Astrocyte (in vitro differentiated cells and primary cell): Measurements from ENCODE around the gene PSMC2. TPM values are rescaled to one million over a fixed set of nuclear protein-coding genes. Genes with fewer than 3 reads are reported as not detected.

Experiments used
- DNase-seq: peaks from one replicate; pipeline ENCODE4 v3.0.0-alpha.2; 2010; ENCODE audit warnings: low read depth
- FAIRE-seq: peaks from 2 replicates; lab custom pipeline; 2011; peaks lifted over from hg19 to GRCh38; lab: Jason Lieb, UNC
- H2AFZ ChIP-seq: 2 replicates; pipeline ENCODE4 v1.6.0; 2012; ENCODE audit warnings: low read depth, low read length, inconsistent platforms
- H3K27ac ChIP-seq: 2 replicates; pipeline ENCODE4 v1.5.1; 2011; ENCODE audit warnings: low read depth, low read length, inconsistent platforms
- H3K27me3 ChIP-seq: 2 replicates; pipeline ENCODE4 v1.6.0; 2011; ENCODE audit warnings: low read length, inconsistent platforms; ENCODE audit not compliant: insufficient read depth
- H3K36me3 ChIP-seq: 2 replicates; pipeline ENCODE4 v1.5.1; 2011; ENCODE audit warnings: low read length, inconsistent platforms; ENCODE audit not compliant: insufficient read depth
- H3K4me1 ChIP-seq: 2 replicates; pipeline ENCODE4 v1.5.1; 2011; ENCODE audit warnings: low read length, inconsistent platforms; ENCODE audit not compliant: insufficient read depth
- H3K4me2 ChIP-seq: 2 replicates; pipeline ENCODE4 v1.6.0; 2012; ENCODE audit warnings: low read length, inconsistent platforms
- H3K4me3 ChIP-seq: 2 replicates; pipeline ENCODE4 v1.5.1; 2011; ENCODE audit warnings: low read depth, mild to moderate bottlenecking, low read length, inconsistent platforms; ENCODE audit not compliant: insufficient read depth
- H3K79me2 ChIP-seq: 2 replicates; pipeline ENCODE4 v1.6.0; 2012; ENCODE audit warnings: mild to moderate bottlenecking, low read length, inconsistent platforms; ENCODE audit not compliant: insufficient read depth
- H3K9ac ChIP-seq: 2 replicates; pipeline ENCODE4 v1.6.0; 2012; ENCODE audit warnings: mild to moderate bottlenecking, low read length, inconsistent platforms
- H3K9me3 ChIP-seq: 2 replicates; pipeline ENCODE4 v1.5.1; 2012; ENCODE audit warnings: low read depth, mild to moderate bottlenecking, low read length, inconsistent platforms; ENCODE audit not compliant: insufficient read depth
- H4K20me1 ChIP-seq: 2 replicates; pipeline ENCODE4 v1.6.0; 2012; ENCODE audit warnings: low read length, inconsistent platforms; ENCODE audit not compliant: insufficient read depth
- H3K27ac Mint-ChIP-seq: one replicate; pipeline ENCODE4 v1.8.0; 2021; ENCODE audit warnings: mild to moderate bottlenecking, mixed read lengths; ENCODE audit not compliant: unreplicated experiment
- H3K27me3 Mint-ChIP-seq: one replicate; pipeline ENCODE4 v1.8.0; 2021; ENCODE audit warnings: low read depth, mixed read lengths; ENCODE audit not compliant: unreplicated experiment
- H3K36me3 Mint-ChIP-seq: one replicate; pipeline ENCODE4 v1.8.0; 2021; ENCODE audit warnings: low read depth, mixed read lengths; ENCODE audit not compliant: unreplicated experiment
- H3K4me1 Mint-ChIP-seq: one replicate; pipeline ENCODE4 v1.8.0; 2021; ENCODE audit warnings: low read depth, mixed read lengths; ENCODE audit not compliant: unreplicated experiment
- H3K4me3 Mint-ChIP-seq: one replicate; pipeline ENCODE4 v1.8.0; 2021; ENCODE audit warnings: mild to moderate bottlenecking, moderate library complexity, mixed read lengths; ENCODE audit not compliant: unreplicated experiment
- H3K9me3 Mint-ChIP-seq: one replicate; pipeline ENCODE4 v1.8.0; 2021; ENCODE audit warnings: mild to moderate bottlenecking, mixed read lengths; ENCODE audit not compliant: unreplicated experiment
- EZH2 ChIP-seq: IDR thresholded peaks from 2 replicates; pipeline ENCODE4 v1.6.1; 2012; ENCODE audit warnings: mild to moderate bottlenecking, low read length, inconsistent platforms; ENCODE audit not compliant: insufficient read depth
- total RNA-seq: library from RNA; stranded (reverse); gene quantifications from 2 replicates; pipeline ENCODE4 v1.2.1, GENCODE V29; 2021
- TF ChIP-seq, protein P1 (sequence below): IDR thresholded peaks from 2 replicates; pipeline ENCODE4 v1.5.1; 2011; ENCODE audit warnings: low read depth, mild to moderate bottlenecking, inconsistent platforms, low read length, moderate library complexity; ENCODE audit not compliant: insufficient read depth

PSMC2 gene
- total RNA-seq, 1 donor from 2014 or later, result 146 TPM

- no peak overlapping the region for H3K9ac ChIP-seq
- no peak overlapping the region for H3K4me3 ChIP-seq
- FAIRE-seq (no peak), DNase-seq (no peak)
- H3K36me3 Mint-ChIP-seq, result peaks cover 7% of the 10 kb centered on the region
- H3K4me3 Mint-ChIP-seq, result no peak overlapping the region
- no peaks in the 10 kb centered on the region for H3K79me2 ChIP-seq
- no peaks in the 10 kb centered on the region for H3K4me1 Mint-ChIP-seq
- no peak overlapping the region for H3K27ac ChIP-seq
- no peak overlapping the region for H3K27ac Mint-ChIP-seq
- no peaks in the 10 kb centered on the region for H3K27me3 ChIP-seq
- no peak overlapping the region for H3K4me2 ChIP-seq
- H3K9me3 Mint-ChIP-seq, result no peaks in the 10 kb centered on the region
- no peaks in the 10 kb centered on the region for H3K4me1 ChIP-seq
- H3K36me3 ChIP-seq, result peaks cover 76% of the 10 kb centered on the region
- no peaks in the 10 kb centered on the region for H3K27me3 Mint-ChIP-seq
- no peaks in the 10 kb centered on the region for H3K9me3 ChIP-seq
- no peak overlapping the region for H2AFZ ChIP-seq
- H4K20me1 ChIP-seq, result no peaks in the 10 kb centered on the region
- TF ChIP-seq, protein P1, sequence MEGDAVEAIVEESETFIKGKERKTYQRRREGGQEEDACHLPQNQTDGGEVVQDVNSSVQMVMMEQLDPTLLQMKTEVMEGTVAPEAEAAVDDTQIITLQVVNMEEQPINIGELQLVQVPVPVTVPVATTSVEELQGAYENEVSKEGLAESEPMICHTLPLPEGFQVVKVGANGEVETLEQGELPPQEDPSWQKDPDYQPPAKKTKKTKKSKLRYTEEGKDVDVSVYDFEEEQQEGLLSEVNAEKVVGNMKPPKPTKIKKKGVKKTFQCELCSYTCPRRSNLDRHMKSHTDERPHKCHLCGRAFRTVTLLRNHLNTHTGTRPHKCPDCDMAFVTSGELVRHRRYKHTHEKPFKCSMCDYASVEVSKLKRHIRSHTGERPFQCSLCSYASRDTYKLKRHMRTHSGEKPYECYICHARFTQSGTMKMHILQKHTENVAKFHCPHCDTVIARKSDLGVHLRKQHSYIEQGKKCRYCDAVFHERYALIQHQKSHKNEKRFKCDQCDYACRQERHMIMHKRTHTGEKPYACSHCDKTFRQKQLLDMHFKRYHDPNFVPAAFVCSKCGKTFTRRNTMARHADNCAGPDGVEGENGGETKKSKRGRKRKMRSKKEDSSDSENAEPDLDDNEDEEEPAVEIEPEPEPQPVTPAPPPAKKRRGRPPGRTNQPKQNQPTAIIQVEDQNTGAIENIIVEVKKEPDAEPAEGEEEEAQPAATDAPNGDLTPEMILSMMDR, result no peak
- no peak for TF ChIP-seq EZH2
Observed at GRCh38 chr7:103316380-103316941, 31.0 kb upstream of the PSMC2 start.

- H3K79me2 ChIP-seq, result no peaks in the 10 kb centered on the region
- no peak overlapping the region for H3K4me2 ChIP-seq
- no peak overlapping the region for H3K27ac Mint-ChIP-seq
- no peak overlapping the region for H3K9ac ChIP-seq
- H3K27ac ChIP-seq, result no peak overlapping the region
- H3K27me3 Mint-ChIP-seq, result no peaks in the 10 kb centered on the region
- peaks cover 9% of the 10 kb centered on the region for H3K36me3 Mint-ChIP-seq
- no peaks in the 10 kb centered on the region for H4K20me1 ChIP-seq
- H3K36me3 ChIP-seq, result peaks cover 74% of the 10 kb centered on the region
- no peak overlapping the region for H3K4me3 Mint-ChIP-seq
- no peaks in the 10 kb centered on the region for H3K9me3 ChIP-seq
- no peaks in the 10 kb centered on the region for H3K27me3 ChIP-seq
- no peak for TF ChIP-seq EZH2
- TF ChIP-seq, protein P1, result no peak
- DNase-seq (no peak), FAIRE-seq (no peak)
- H3K4me3 ChIP-seq, result no peak overlapping the region
- no peaks in the 10 kb centered on the region for H3K4me1 ChIP-seq
- H3K9me3 Mint-ChIP-seq, result peaks cover 1% of the 10 kb centered on the region
- H3K4me1 Mint-ChIP-seq, result no peaks in the 10 kb centered on the region
- H2AFZ ChIP-seq, result no peak overlapping the region
Observed at GRCh38 chr7:103317009-103317408, 30.4 kb upstream of the PSMC2 start.

- Histone ChIP-seq H3K27me3 (no peaks in the 10 kb centered on the region), H3K79me2 (peaks cover 16% of the 10 kb centered on the region), H3K9me3 (no peaks in the 10 kb centered on the region), H3K4me3 (no peak overlapping the region), H3K4me1 (no peaks in the 10 kb centered on the region), H4K20me1 (peaks cover 1% of the 10 kb centered on the region), H3K9ac (no peak overlapping the region), H3K36me3 (peaks cover 43% of the 10 kb centered on the region), H3K27ac (no peak overlapping the region), H3K4me2 (no peak overlapping the region), H2AFZ (no peak overlapping the region)
- Mint-ChIP-seq H3K27ac (no peak overlapping the region), H3K36me3 (peaks cover 2% of the 10 kb centered on the region), H3K4me1 (no peaks in the 10 kb centered on the region), H3K9me3 (peaks cover 1% of the 10 kb centered on the region), H3K27me3 (no peaks in the 10 kb centered on the region), H3K4me3 (no peak overlapping the region)
- FAIRE-seq (no peak), DNase-seq (no peak)
- TF ChIP-seq, protein P1, result no peak
- TF ChIP-seq EZH2, result no peak
Observed at GRCh38 chr7:103325744-103326143, 21.7 kb upstream of the PSMC2 start.
